K562 (cell line): ENCODE data around the gene WWOX. TPM values are rescaled to one million over a fixed set of nuclear protein-coding genes. Genes with fewer than 3 reads are reported as not detected.

Experiments used
- ATAC-seq: fragments of 200-7000 bp; cut with Tn5 transposase; 3 replicates; pipeline ENCODE4 v1.9.1; 2020; ENCODE audit warnings: moderate library complexity
- BruUV-seq: library from RNA; stranded (reverse); fragments of 400-500 nt; replicated peaks from 2 replicates; lab custom pipeline; 2021; lab: Mats Ljungman, UMichigan
- CTCF ChIA-PET: fragments of 300-600 bp; formaldehyde crosslinking; extraction: SDS; loops from one replicate; lab custom pipeline; 2021; ENCODE audit warnings: low intra/inter-chr PET ratio; lab: Yijun Ruan, JAX
- POLR2A ChIA-PET: fragments of 300-600, 350-650 bp; sonication (Branson Sonifier 250); formaldehyde crosslinking; extraction: SDS; loops from one replicate; lab custom pipeline; 2021; ENCODE audit warnings: antibody characterized with exemption, inconsistent platforms; lab: Yijun Ruan, JAX
- DNase-seq, 4 experiments: peaks; one replicate each; pipeline versions ENCODE4 v3.0.0 to v3.0.0-alpha.2; 2011 to 2018; ENCODE audit warnings: low spot score in 3 of 4, mixed read lengths in 3 of 4; ENCODE audit errors: extremely low read depth in 1 of 4
- FAIRE-seq: peaks from 2 replicates; lab custom pipeline; 2011; peaks lifted over from hg19 to GRCh38; lab: Jason Lieb, UNC
- H2AFZ ChIP-seq: 2 replicates; pipeline ENCODE4 v1.6.0; 2011; ENCODE audit warnings: low read depth, low read length, control low read depth, inconsistent platforms
- H3K27ac ChIP-seq: fragments of 200-600 bp; 3 replicates; pipeline ENCODE4 v1.8.0; 2011; ENCODE audit warnings: low read depth, mild to moderate bottlenecking, control low read depth, inconsistent platforms, low read length, moderate library complexity, mixed read lengths; ENCODE audit errors: extremely low read depth
- H3K27me3 ChIP-seq, 2 experiments: fragments of 300-600 bp in 1 of 2; 2 replicates in 1 of 2; 3 replicates in 1 of 2; pipeline versions ENCODE4 v1.6.0 to v1.8.0; 2011; ENCODE audit warnings: inconsistent platforms in 2 of 2, low read length in 2 of 2, mild to moderate bottlenecking in 1 of 2, mixed read lengths in 1 of 2, moderate library complexity in 1 of 2; ENCODE audit not compliant: control insufficient read depth in 2 of 2, insufficient read depth in 2 of 2
- H3K36me3 ChIP-seq: fragments of 300-600 bp; 3 replicates; pipeline ENCODE4 v1.8.0; 2011; ENCODE audit warnings: mild to moderate bottlenecking, low read length, inconsistent platforms; ENCODE audit not compliant: control insufficient read depth, insufficient read depth
- H3K4me1 ChIP-seq, 2 experiments: fragments of 200-600 bp in 1 of 2; replicated peaks in 1 of 2; 2 replicates in 1 of 2; 3 replicates in 1 of 2; pipeline versions ENCODE4 v1.5.1 to v1.8.0; 2011; ENCODE audit warnings: inconsistent platforms in 2 of 2, low read length in 2 of 2, mild to moderate bottlenecking in 1 of 2, mixed read lengths in 1 of 2, moderate library complexity in 1 of 2; ENCODE audit not compliant: control insufficient read depth in 2 of 2, insufficient read depth in 2 of 2
- H3K4me2 ChIP-seq: 2 replicates; pipeline ENCODE4 v1.6.1; 2011; ENCODE audit warnings: low read length, control low read depth, inconsistent platforms, mixed read lengths; ENCODE audit not compliant: insufficient read depth
- H3K4me3 ChIP-seq: fragments of 200-600 bp; sonication (generic), shearing (Covaris generic); 2 replicates; pipeline ENCODE4 v1.5.1; 2016; ENCODE audit warnings: control low read depth, inconsistent platforms
- H3K79me2 ChIP-seq: fragments of 200-600 bp; 3 replicates; pipeline ENCODE4 v1.8.0; 2011; ENCODE audit warnings: low read length, inconsistent platforms; ENCODE audit not compliant: control insufficient read depth, insufficient read depth
- H3K9ac ChIP-seq, 2 experiments: 2 replicates each; pipeline versions ENCODE4 v1.6.0 to v1.6.1; 2011; ENCODE audit warnings: low read depth in 2 of 2, low read length in 2 of 2, control low read depth in 1 of 2, inconsistent platforms in 1 of 2, mild to moderate bottlenecking in 1 of 2, mixed read lengths in 1 of 2; ENCODE audit not compliant: insufficient read depth in 1 of 2
- H3K9me1 ChIP-seq: one replicate; pipeline ENCODE4 v1.6.0; 2011; ENCODE audit warnings: inconsistent platforms, mild to moderate bottlenecking, low read length, moderate library complexity; ENCODE audit not compliant: control insufficient read depth, insufficient read depth
- H3K9me3 ChIP-seq: replicated peaks from 2 replicates; pipeline ENCODE4 v1.5.1; 2011; ENCODE audit warnings: low read depth, low read length, inconsistent platforms; ENCODE audit not compliant: control insufficient read depth, insufficient read depth
- H4K20me1 ChIP-seq: replicated peaks from 2 replicates; pipeline ENCODE4 v1.6.1; 2011; ENCODE audit warnings: low read length, inconsistent platforms, mixed read lengths; ENCODE audit not compliant: control insufficient read depth, insufficient read depth
- CC2D1A ChIP-seq: fragments of 450-650 bp; IDR thresholded peaks from 2 replicates; pipeline ENCODE4 v1.6.1; 2017; ENCODE audit warnings: mild to moderate bottlenecking
- CREB5 ChIP-seq: fragments of 250-450 bp; sonication (Bioruptor Pico); IDR thresholded peaks from 2 replicates; pipeline ENCODE4 v1.5.0; 2020; ENCODE audit warnings: mild to moderate bottlenecking
- GATAD2B ChIP-seq: fragments of 450-650 bp; IDR thresholded peaks from 2 replicates; pipeline ENCODE4 v1.6.1; 2017; ENCODE audit warnings: mild to moderate bottlenecking, borderline replicate concordance
- MCM7 ChIP-seq, 2 experiments: fragments of 450-650 bp; IDR thresholded peaks; 2 replicates each; pipeline ENCODE4 v1.6.1; 2016 to 2018
- NFE2L1 ChIP-seq: fragments of 450-650 bp; IDR thresholded peaks from 2 replicates; pipeline ENCODE4 v1.6.1; 2016; ENCODE audit warnings: missing genetic modification characterization, low read depth, mild to moderate bottlenecking, missing compliant biosample characterization, moderate library complexity, borderline replicate concordance
- NR2C2 ChIP-seq, 2 experiments: fragments of 200-800 bp in 1 of 2; sonication (Bioruptor generic) in 1 of 2; sonication (generic) in 1 of 2; formaldehyde crosslinking in 1 of 2; IDR thresholded peaks; 2 replicates each; pipeline versions ENCODE4 v1.6.1 to v1.8.0; 2016 to 2022; ENCODE audit warnings: mild to moderate bottlenecking in 1 of 2, missing compliant biosample characterization in 1 of 2, missing genetic modification characterization in 1 of 2, missing genetic modification reagents in 1 of 2
- PTTG1 ChIP-seq: fragments of 450-650 bp; IDR thresholded peaks from 2 replicates; pipeline ENCODE4 v1.6.1; 2016; ENCODE audit warnings: low read depth, mild to moderate bottlenecking, missing genetic modification characterization, missing compliant biosample characterization
- SAFB2 ChIP-seq: fragments of 200-400 bp; formaldehyde crosslinking; IDR thresholded peaks from 2 replicates; pipeline ENCODE4 v1.6.1; 2018; ENCODE audit warnings: borderline replicate concordance, low read length, low read depth, moderate library complexity; ENCODE audit not compliant: severe bottlenecking
- THRB ChIP-seq: fragments of 450-650 bp; formaldehyde crosslinking; conservative IDR thresholded peaks from 2 replicates; pipeline ENCODE4 v1.4.0; 2022; ENCODE audit warnings: mild to moderate bottlenecking, missing genetic modification characterization
- XRCC4 ChIP-seq: IDR thresholded peaks from one replicate; pipeline ENCODE4 v1.6.1; 2011; ENCODE audit not compliant: insufficient read depth, insufficient read length; ENCODE audit errors: extremely low read depth
- ZNF232 ChIP-seq: sonication (generic); formaldehyde crosslinking; IDR thresholded peaks from 2 replicates; pipeline ENCODE4 v1.8.0; 2022; ENCODE audit warnings: mild to moderate bottlenecking, missing genetic modification reagents
- WGBS: fragments of 100-300 bp; shearing (Covaris generic); methylation state at CpG from one replicate; pipeline ENCODE4 v1.1.6; 2016; ENCODE audit warnings: low coverage, mixed read lengths; ENCODE audit not compliant: insufficient coverage; ENCODE audit errors: missing lambda C conversion rate; 5-methylcytosine and 5-hydroxymethylcytosine counted together
- in situ Hi-C: fragments of 300-500 bp; cut with MboI; formaldehyde crosslinking; loops from 4 replicates; pipeline ENCODE4 v1.15.0; 2018; ENCODE audit warnings: inconsistent platforms, mixed read lengths
- intact Hi-C: fragments of 100-400 bp; cut with micrococcal nuclease; formaldehyde crosslinking; loops from 2 replicates; pipeline ENCODE4 v1.14.2; 2022
- polyA plus RNA-seq, 8 experiments: library from polyadenylated mRNA; depleted of rRNA in 4 of 8; stranded (reverse) in 5 of 8; unstranded in 3 of 8; fragments of >200 nt; fragmentation: Nextera tagmentation in 2 of 8; fragmentation: Illumina TruSeq in 1 of 8; extraction: Ambion mirVana in 2 of 8; extraction: Trizol in 1 of 8; gene quantifications; 2 replicates each; pipeline versions ENCODE4 v1.2.1 to v1.2.3, GENCODE V29; 2011 to 2014; ENCODE audit warnings: inconsistent platforms in 1 of 8, missing spikeins in 1 of 8
- total RNA-seq, 7 experiments: library from RNA; depleted of rRNA in 6 of 7; stranded (reverse); fragments of >200 nt in 6 of 7; fragmentation: Illumina TruSeq in 2 of 7; extraction: Trizol in 2 of 7; gene quantifications; 2 replicates each; pipeline versions ENCODE4 v1.2.1 to v1.2.3, GENCODE V29; 2011 to 2021; ENCODE audit warnings: low replicate concordance in 1 of 7
- TF ChIP-seq, protein P1 (sequence below): fragments of 450-650 bp; IDR thresholded peaks from 2 replicates; pipeline ENCODE4 v1.7.1; 2018; ENCODE audit warnings: mild to moderate bottlenecking, low read depth; ENCODE audit not compliant: partially characterized antibody

Gene WWOX
- total and polyA plus RNA-seq, 9 of the 15 experiments (the other 6 are each of a cell fraction or from before 2014, with no cell fraction given), result 1.6 to 22.7 (median 8.1) TPM

- H3K4me2 ChIP-seq, result no peak overlapping the region
- H4K20me1 ChIP-seq, result no peaks in the 10 kb centered on the region
- ATAC-seq (no peak), FAIRE-seq (no peak), DNase-seq (no peak)
- H2AFZ ChIP-seq, result no peak overlapping the region
- H3K27me3 ChIP-seq, result peaks cover 25 to 42% of the 10 kb centered on the region in 2 experiments
- H3K4me3 ChIP-seq, result no peak overlapping the region
- intact Hi-C loops, result no loop called here
- no peaks in the 10 kb centered on the region for H3K9me1 ChIP-seq
- ChIA-PET CTCF (interaction anchor here (1.4 kb wide), 1 partner anchor 1962 kb away, joined by 4 read pairs; no protein-coding TSS in a partner anchor), POLR2A (no interaction called here)
- H3K79me2 ChIP-seq, result no peaks in the 10 kb centered on the region
- in situ Hi-C loops, result no loop called here
- 1% methylated on average over 12 of the region's 12 CpGs for WGBS
- H3K36me3 ChIP-seq, result no peaks in the 10 kb centered on the region
- H3K27ac ChIP-seq, result no peak overlapping the region
- H3K9me3 ChIP-seq, result no peaks in the 10 kb centered on the region
- H3K4me1 ChIP-seq, result no peaks in the 10 kb centered on the region
- BruUV-seq, result no TSS peak
- no peak overlapping the region for H3K9ac ChIP-seq
- TF ChIP-seq MCM7 (IDR thresholded peaks at IDR 0.05), result no peak
- TF ChIP-seq GATAD2B, result no peak
- TF ChIP-seq XRCC4, result no peak
- TF ChIP-seq ZNF232, result no peak
- TF ChIP-seq, protein P1, sequence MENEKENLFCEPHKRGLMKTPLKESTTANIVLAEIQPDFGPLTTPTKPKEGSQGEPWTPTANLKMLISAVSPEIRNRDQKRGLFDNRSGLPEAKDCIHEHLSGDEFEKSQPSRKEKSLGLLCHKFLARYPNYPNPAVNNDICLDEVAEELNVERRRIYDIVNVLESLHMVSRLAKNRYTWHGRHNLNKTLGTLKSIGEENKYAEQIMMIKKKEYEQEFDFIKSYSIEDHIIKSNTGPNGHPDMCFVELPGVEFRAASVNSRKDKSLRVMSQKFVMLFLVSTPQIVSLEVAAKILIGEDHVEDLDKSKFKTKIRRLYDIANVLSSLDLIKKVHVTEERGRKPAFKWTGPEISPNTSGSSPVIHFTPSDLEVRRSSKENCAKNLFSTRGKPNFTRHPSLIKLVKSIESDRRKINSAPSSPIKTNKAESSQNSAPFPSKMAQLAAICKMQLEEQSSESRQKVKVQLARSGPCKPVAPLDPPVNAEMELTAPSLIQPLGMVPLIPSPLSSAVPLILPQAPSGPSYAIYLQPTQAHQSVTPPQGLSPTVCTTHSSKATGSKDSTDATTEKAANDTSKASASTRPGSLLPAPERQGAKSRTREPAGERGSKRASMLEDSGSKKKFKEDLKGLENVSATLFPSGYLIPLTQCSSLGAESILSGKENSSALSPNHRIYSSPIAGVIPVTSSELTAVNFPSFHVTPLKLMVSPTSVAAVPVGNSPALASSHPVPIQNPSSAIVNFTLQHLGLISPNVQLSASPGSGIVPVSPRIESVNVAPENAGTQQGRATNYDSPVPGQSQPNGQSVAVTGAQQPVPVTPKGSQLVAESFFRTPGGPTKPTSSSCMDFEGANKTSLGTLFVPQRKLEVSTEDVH, result no peak
- TF ChIP-seq NFE2L1 (tag), result no peak
- TF ChIP-seq THRB (CRISPR knock-in tag), result no peak
- no peak for TF ChIP-seq PTTG1 (tag)
- no peak for TF ChIP-seq NR2C2 (CRISPR knock-in tag; IDR thresholded peaks at IDR 0.05)
- TF ChIP-seq NR2C2 (tag; IDR thresholded peaks at IDR 0.05), result no peak
- no peak for TF ChIP-seq SAFB2
- TF ChIP-seq CREB5, result no peak
- TF ChIP-seq CC2D1A, result no peak
Observed at GRCh38 chr16:78504401-78504851, 405.0 kb downstream of the WWOX start.
